Kidney (tissue), 14 donors: ENCODE results near the gene MLEC. TPM values are rescaled to one million over a fixed set of nuclear protein-coding genes. Genes with fewer than 3 reads are reported as not detected.

Experiments
- DNase-seq, 5 donors: peaks; one replicate each; pipeline ENCODE4 v3.0.0-alpha.2; 2013 to 2020
- FAIRE-seq: peaks from 2 replicates; lab custom pipeline; 2012; peaks lifted over from hg19 to GRCh38; lab: Jason Lieb, UNC
- H3K27ac ChIP-seq, 2 donors: one replicate each; pipeline ENCODE4 v1.7.0; 2013; ENCODE audit warnings: low read depth in 2 of 2, low read length in 2 of 2, inconsistent platforms in 1 of 2
- H3K27me3 ChIP-seq: one replicate; pipeline ENCODE4 v1.7.1; 2013; ENCODE audit warnings: low read length, inconsistent platforms; ENCODE audit not compliant: control insufficient read depth, insufficient read depth
- H3K36me3 ChIP-seq, 3 donors: one replicate each; pipeline versions ENCODE4 v1.7.0 to v1.7.1; 2013; ENCODE audit warnings: low read length in 3 of 3, control low read depth in 1 of 3, inconsistent platforms in 1 of 3; ENCODE audit not compliant: insufficient read depth in 3 of 3, control insufficient read depth in 2 of 3
- H3K4me1 ChIP-seq, 3 donors: one replicate each; pipeline versions ENCODE4 v1.7.0 to v1.7.1; 2013; ENCODE audit warnings: low read length in 3 of 3, inconsistent platforms in 1 of 3, low read depth in 1 of 3; ENCODE audit not compliant: control insufficient read depth in 2 of 3, insufficient read depth in 2 of 3
- H3K4me3 ChIP-seq, 3 donors: one replicate each; pipeline versions ENCODE4 v1.7.0 to v1.8.1; 2013; ENCODE audit warnings: low read length in 3 of 3, control low read depth in 1 of 3, inconsistent platforms in 1 of 3
- H3K9ac ChIP-seq, 3 donors: one replicate each; pipeline versions ENCODE4 v1.7.0 to v1.7.1; 2013; ENCODE audit warnings: low read length in 3 of 3, control low read depth in 1 of 3, inconsistent platforms in 1 of 3
- H3K9me3 ChIP-seq, 3 donors: one replicate each; pipeline versions ENCODE4 v1.7.0 to v1.7.1; 2013; ENCODE audit warnings: low read length in 3 of 3, control low read depth in 1 of 3, inconsistent platforms in 1 of 3; ENCODE audit not compliant: control insufficient read depth in 2 of 3, insufficient read depth in 1 of 3
- intact Hi-C: fragments of 100-400 bp; cut with DNase I; formaldehyde crosslinking; loops from one replicate; pipeline ENCODE4 v1.11.1; 2022
- polyA plus RNA-seq: library from polyadenylated mRNA; stranded (reverse); fragments of 350-450 nt; fragmentation: Illumina TruSeq; extraction: RNeasy Lipid Tissue Mini Kit (QIAGEN cat#74804); gene quantifications from one replicate; pipeline ENCODE4 v1.2.3, GENCODE V29; 2014; ENCODE audit warnings: low read depth, low replicate concordance; ENCODE audit not compliant: insufficient read depth
- total RNA-seq: library from RNA; stranded (reverse); fragmentation: NEBNext Ultra II Directional; extraction: Animal tissue kit (Norgen Biotek cat#: 25700); gene quantifications from one replicate; pipeline ENCODE4 v1.2.1, GENCODE V29; 2021
- TF ChIP-seq, protein P1 (sequence below): IDR thresholded peaks from 3 replicates; pipeline ENCODE4 v1.5.1; 2012; ENCODE audit warnings: mild to moderate bottlenecking, moderate library complexity, borderline replicate concordance; ENCODE audit not compliant: insufficient read depth; ENCODE audit errors: extremely low read depth
- donor health status: control.
- donor health status: control.
- donor health status: control.
- donor health status: control.
- donor health status: control.
- donor health status: DM: yes; HTN: yes; CAD: no.
- donor health status: Normal renal cell carcinoma (clear cell type).

The MLEC gene
- total and polyA plus RNA-seq, 2 donors from 2014 or later: 60.3 to 146 TPM

- intact Hi-C loops: no loop called here
- Histone ChIP-seq H3K4me3 (no peak overlapping the region), H3K27ac (no peak overlapping the region), H3K27me3 (no peaks in the 10 kb centered on the region), H3K9me3 (no peaks in the 10 kb centered on the region), H3K4me1 (no peaks in the 10 kb centered on the region), H3K36me3 (no peaks in the 10 kb centered on the region), H3K9ac (no peak overlapping the region)
- FAIRE-seq (no peak), DNase-seq (peak in 1 of 5 donors; percentile 35)
- TF ChIP-seq, protein P1, sequence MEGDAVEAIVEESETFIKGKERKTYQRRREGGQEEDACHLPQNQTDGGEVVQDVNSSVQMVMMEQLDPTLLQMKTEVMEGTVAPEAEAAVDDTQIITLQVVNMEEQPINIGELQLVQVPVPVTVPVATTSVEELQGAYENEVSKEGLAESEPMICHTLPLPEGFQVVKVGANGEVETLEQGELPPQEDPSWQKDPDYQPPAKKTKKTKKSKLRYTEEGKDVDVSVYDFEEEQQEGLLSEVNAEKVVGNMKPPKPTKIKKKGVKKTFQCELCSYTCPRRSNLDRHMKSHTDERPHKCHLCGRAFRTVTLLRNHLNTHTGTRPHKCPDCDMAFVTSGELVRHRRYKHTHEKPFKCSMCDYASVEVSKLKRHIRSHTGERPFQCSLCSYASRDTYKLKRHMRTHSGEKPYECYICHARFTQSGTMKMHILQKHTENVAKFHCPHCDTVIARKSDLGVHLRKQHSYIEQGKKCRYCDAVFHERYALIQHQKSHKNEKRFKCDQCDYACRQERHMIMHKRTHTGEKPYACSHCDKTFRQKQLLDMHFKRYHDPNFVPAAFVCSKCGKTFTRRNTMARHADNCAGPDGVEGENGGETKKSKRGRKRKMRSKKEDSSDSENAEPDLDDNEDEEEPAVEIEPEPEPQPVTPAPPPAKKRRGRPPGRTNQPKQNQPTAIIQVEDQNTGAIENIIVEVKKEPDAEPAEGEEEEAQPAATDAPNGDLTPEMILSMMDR: no peak
Observed at GRCh38 chr12:120744922-120745493, 58.1 kb downstream of the MLEC start.

- H3K9me3 ChIP-seq: no peaks in the 10 kb centered on the region
- peak in 1 of 5 donors; percentile 9 for DNase-seq
- H3K4me1 ChIP-seq: no peaks in the 10 kb centered on the region
- intact Hi-C loops: no loop called here
- H3K9ac ChIP-seq: no peak overlapping the region
- no peaks in the 10 kb centered on the region for H3K36me3 ChIP-seq
- no peaks in the 10 kb centered on the region for H3K27me3 ChIP-seq
- TF ChIP-seq, protein P1: no peak
- no peak overlapping the region for H3K27ac ChIP-seq
- FAIRE-seq: no peak
- no peak overlapping the region for H3K4me3 ChIP-seq
Observed at GRCh38 chr12:120748242-120748641, 61.3 kb downstream of the MLEC start.

DNA sequence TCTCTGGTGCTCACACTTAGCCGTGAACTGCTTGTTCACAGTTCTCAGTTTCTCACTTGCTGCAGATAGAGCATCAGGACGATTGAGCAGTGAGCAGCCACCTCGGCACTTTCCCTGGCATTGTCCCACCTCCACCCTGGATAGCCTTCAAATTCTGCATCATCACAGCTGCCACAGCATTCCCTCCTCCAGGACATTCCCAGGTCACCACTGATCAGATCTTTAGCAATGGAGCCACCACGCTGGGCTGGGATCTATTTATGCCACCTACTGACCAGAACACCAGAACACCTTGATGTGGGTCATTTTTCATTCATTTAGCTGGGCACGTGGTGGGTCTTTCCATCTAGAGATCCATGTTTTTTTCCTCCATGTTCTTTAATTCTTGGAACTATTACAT is 62.3 kb downstream of the MLEC start:
- Histone ChIP-seq H3K9me3 (no peaks in the 10 kb centered on the region), H3K4me3 (no peak overlapping the region), H3K27me3 (no peaks in the 10 kb centered on the region), H3K9ac (no peak overlapping the region), H3K36me3 (no peaks in the 10 kb centered on the region), H3K27ac (no peak overlapping the region), H3K4me1 (no peaks in the 10 kb centered on the region)
- TF ChIP-seq, protein P1: no peak
- intact Hi-C loops: no loop called here
- DNase-seq (no peak), FAIRE-seq (no peak)

DNA sequence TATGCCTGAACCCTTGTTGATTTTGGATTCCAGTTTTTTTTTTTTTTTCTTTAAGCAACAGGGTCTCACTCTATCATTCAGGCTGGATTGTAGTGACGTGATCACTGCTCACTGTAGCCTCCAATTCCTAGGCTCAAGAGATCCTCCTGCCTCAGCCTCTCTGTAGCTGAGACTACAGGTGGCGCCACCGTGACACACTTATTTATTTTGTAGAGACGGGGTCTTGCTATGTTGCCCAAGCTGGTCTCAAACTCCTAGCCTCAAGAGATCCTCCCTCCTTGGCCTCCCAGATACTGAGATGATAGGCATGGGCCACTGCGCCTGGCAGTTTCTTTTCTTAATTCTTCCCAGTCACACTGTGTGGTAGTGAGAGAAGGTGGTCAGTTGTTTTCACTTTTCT is 63.9 kb downstream of the MLEC start:
- TF ChIP-seq, protein P1: no peak
- Histone ChIP-seq H3K4me3 (no peak overlapping the region), H3K27me3 (no peaks in the 10 kb centered on the region), H3K27ac (no peak overlapping the region), H3K36me3 (no peaks in the 10 kb centered on the region), H3K4me1 (no peaks in the 10 kb centered on the region), H3K9me3 (no peaks in the 10 kb centered on the region), H3K9ac (no peak overlapping the region)
- DNase-seq: no peak
- intact Hi-C loops: no loop called here
- FAIRE-seq: no peak
